Spleen (tissue), 11 donors: ENCODE results near the gene TRIM40. TPM values are rescaled to one million over a fixed set of nuclear protein-coding genes. Genes with fewer than 3 reads are reported as not detected.

Source experiments
- DNase-seq: peaks from one replicate; pipeline ENCODE4 v3.0.0-alpha.2; 2020
- H3K27ac ChIP-seq, 8 donors: fragments of 200-600 bp; sonication (generic) in 7 of 8; 1 replicate in 4 of 8; 2 replicates in 4 of 8; pipeline versions ENCODE4 v1.5.0 to v1.8.0; 2016 to 2021; ENCODE audit warnings: inconsistent platforms in 4 of 8, mild to moderate bottlenecking in 4 of 8, moderate library complexity in 1 of 8
- H3K27me3 ChIP-seq, 7 donors: fragments of 200-600 bp; sonication (generic) in 6 of 7; replicated peaks in 1 of 7; 1 replicate in 4 of 7; 2 replicates in 3 of 7; pipeline versions ENCODE4 v1.5.0 to v1.8.0; 2016 to 2021; ENCODE audit warnings: inconsistent platforms in 3 of 7, mild to moderate bottlenecking in 1 of 7
- H3K36me3 ChIP-seq, 6 donors: fragments of 200-600 bp; sonication (generic) in 5 of 6; 1 replicate in 4 of 6; 2 replicates in 2 of 6; pipeline versions ENCODE4 v1.5.0 to v1.8.0; 2016 to 2021; ENCODE audit warnings: inconsistent platforms in 2 of 6
- H3K4me1 ChIP-seq, 6 donors: fragments of 200-600 bp; sonication (generic) in 5 of 6; 1 replicate in 3 of 6; 2 replicates in 3 of 6; pipeline versions ENCODE4 v1.5.0 to v1.8.0; 2016 to 2021; ENCODE audit warnings: inconsistent platforms in 3 of 6
- H3K4me3 ChIP-seq, 8 donors: fragments of 200-600 bp; sonication (generic) in 7 of 8; 1 replicate in 4 of 8; 2 replicates in 4 of 8; pipeline versions ENCODE4 v1.5.0 to v1.8.0; 2016 to 2021; ENCODE audit warnings: inconsistent platforms in 4 of 8, mild to moderate bottlenecking in 4 of 8, moderate library complexity in 2 of 8
- H3K9me3 ChIP-seq, 8 donors: fragments of 200-600 bp; sonication (generic) in 7 of 8; 1 replicate in 4 of 8; 2 replicates in 4 of 8; pipeline versions ENCODE4 v1.5.0 to v1.8.0; 2016 to 2021; ENCODE audit warnings: inconsistent platforms in 4 of 8
- POLR2A ChIP-seq, 3 donors: fragments of 450-650 bp; IDR thresholded peaks; one replicate each; pipeline ENCODE4 v1.5.1; 2017; ENCODE audit warnings: antibody characterized with exemption in 3 of 3, mild to moderate bottlenecking in 1 of 3
- POLR2AphosphoS5 ChIP-seq, 3 donors: sonication (generic); formaldehyde crosslinking; IDR thresholded peaks; one replicate each; pipeline ENCODE4 v1.5.1; 2017; ENCODE audit warnings: antibody characterized with exemption in 3 of 3
- WGBS, 5 donors: extraction: QIAGEN DNeasy Blood & Tissue Kit in 3 of 5; methylation state at CpG; one replicate each; pipeline versions ENCODE4 v1.1.5 to v1.1.7; 2013 to 2018; 5-methylcytosine and 5-hydroxymethylcytosine counted together
- intact Hi-C: fragments of 100-400 bp; cut with DNase I; formaldehyde crosslinking; loops from one replicate; pipeline ENCODE4 v1.15.0; 2023; ENCODE audit warnings: low total_unique reads
- polyA plus RNA-seq, 3 donors: library from polyadenylated mRNA; stranded (reverse); fragments of 200-250 nt; gene quantifications; one replicate each; pipeline ENCODE4 v1.2.1, GENCODE V29; 2013
- total RNA-seq, 7 donors: library from RNA; depleted of rRNA in 3 of 7; stranded (reverse); fragments of >200 nt in 3 of 7; fragmentation: NEBNext Ultra II Directional in 4 of 7; extraction: Animal tissue kit (Norgen Biotek cat#: 25700) in 4 of 7; gene quantifications; one replicate each; pipeline versions ENCODE4 v1.1.0 to v1.2.1, GENCODE V29; 2016 to 2021
- TF ChIP-seq, protein P1 (sequence below), 11 experiments: fragments of 200-600 bp in 7 of 11; fragments of 450-650 bp in 4 of 11; sonication (generic) in 4 of 11; IDR thresholded peaks in 8 of 11; conservative IDR thresholded peaks in 3 of 11; 1 replicate in 7 of 11; 2 replicates in 4 of 11; pipeline versions ENCODE4 v1.4.0 to v1.8.0; 2016 to 2021; ENCODE audit warnings: antibody characterized with exemption in 11 of 11, inconsistent platforms in 4 of 11, mild to moderate bottlenecking in 1 of 11
- donor health status: healthy with polysubstance abuse.
- donor health status: DM: no; HTN: no; CAD: no; lungs with moderate emphysema.
- donor health status: DM: no; HTN: no; CAD: no.
- donor health status: Bipolar disorder and iron deficiency.
- donor health status: healthy.
- donor health status: DM: no; HTN: no; CAD: no.
- donor health status: DM: yes; HTN: yes; CAD: no.

Gene TRIM40
- total and polyA plus RNA-seq, 10 donors: 0.20 to 1.0 (median 0.29) TPM; not detected in 7

DNA sequence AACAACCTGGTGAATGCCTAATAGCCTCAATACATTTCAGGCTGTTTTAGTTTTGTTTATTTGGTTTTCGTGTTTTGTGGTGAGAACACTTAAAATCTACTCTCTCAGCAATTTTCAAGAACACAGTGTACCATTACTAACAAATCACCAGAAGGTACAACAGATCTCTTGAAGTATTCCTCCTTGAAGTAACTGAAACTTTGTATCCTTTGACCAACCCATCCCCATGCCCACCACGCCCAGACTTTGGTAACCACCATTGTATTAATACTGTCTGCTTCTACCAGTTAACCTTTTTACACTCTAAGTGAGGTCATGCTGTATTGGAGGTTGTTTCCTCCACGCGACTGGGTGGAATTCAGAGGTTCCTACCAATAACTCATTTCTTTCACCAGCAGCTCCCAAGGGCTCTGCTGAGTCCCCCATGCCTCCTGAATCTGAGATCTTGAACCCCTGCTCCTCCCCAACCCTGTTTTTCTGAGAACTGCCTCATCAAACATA is 5.7 kb upstream of the TRIM40 start:
- no peak overlapping the region for H3K27ac ChIP-seq
- H3K4me3 ChIP-seq: no peak overlapping the region
- WGBS, 5 donors: 59 to 74% (median 64%) methylated on average over 4 of the region's 4 CpGs
- H3K4me1 ChIP-seq: peaks cover 2 to 23% (median 17%) of the 10 kb centered on the region in 6 donors
- H3K9me3 ChIP-seq: no peaks in the 10 kb centered on the region
- intact Hi-C loops: loop anchor here (10.0 kb wide), 1 partner anchor 285 kb away; no protein-coding TSS in a partner anchor
- no peak for DNase-seq
- TF ChIP-seq POLR2AphosphoS5 (IDR thresholded peaks at IDR 0.05): no peak
- no peak for TF ChIP-seq POLR2A (IDR thresholded peaks at IDR 0.05)
- TF ChIP-seq, protein P1, sequence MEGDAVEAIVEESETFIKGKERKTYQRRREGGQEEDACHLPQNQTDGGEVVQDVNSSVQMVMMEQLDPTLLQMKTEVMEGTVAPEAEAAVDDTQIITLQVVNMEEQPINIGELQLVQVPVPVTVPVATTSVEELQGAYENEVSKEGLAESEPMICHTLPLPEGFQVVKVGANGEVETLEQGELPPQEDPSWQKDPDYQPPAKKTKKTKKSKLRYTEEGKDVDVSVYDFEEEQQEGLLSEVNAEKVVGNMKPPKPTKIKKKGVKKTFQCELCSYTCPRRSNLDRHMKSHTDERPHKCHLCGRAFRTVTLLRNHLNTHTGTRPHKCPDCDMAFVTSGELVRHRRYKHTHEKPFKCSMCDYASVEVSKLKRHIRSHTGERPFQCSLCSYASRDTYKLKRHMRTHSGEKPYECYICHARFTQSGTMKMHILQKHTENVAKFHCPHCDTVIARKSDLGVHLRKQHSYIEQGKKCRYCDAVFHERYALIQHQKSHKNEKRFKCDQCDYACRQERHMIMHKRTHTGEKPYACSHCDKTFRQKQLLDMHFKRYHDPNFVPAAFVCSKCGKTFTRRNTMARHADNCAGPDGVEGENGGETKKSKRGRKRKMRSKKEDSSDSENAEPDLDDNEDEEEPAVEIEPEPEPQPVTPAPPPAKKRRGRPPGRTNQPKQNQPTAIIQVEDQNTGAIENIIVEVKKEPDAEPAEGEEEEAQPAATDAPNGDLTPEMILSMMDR (IDR thresholded peaks at IDR 0.05 in 8 of 11, conservative IDR thresholded peaks at IDR 0.05 in 3 of 11): no peak
- H3K27me3 ChIP-seq: peaks cover 0 to 81% (median 59%) of the 10 kb centered on the region in 7 donors
- H3K36me3 ChIP-seq: no peaks in the 10 kb centered on the region

DNA sequence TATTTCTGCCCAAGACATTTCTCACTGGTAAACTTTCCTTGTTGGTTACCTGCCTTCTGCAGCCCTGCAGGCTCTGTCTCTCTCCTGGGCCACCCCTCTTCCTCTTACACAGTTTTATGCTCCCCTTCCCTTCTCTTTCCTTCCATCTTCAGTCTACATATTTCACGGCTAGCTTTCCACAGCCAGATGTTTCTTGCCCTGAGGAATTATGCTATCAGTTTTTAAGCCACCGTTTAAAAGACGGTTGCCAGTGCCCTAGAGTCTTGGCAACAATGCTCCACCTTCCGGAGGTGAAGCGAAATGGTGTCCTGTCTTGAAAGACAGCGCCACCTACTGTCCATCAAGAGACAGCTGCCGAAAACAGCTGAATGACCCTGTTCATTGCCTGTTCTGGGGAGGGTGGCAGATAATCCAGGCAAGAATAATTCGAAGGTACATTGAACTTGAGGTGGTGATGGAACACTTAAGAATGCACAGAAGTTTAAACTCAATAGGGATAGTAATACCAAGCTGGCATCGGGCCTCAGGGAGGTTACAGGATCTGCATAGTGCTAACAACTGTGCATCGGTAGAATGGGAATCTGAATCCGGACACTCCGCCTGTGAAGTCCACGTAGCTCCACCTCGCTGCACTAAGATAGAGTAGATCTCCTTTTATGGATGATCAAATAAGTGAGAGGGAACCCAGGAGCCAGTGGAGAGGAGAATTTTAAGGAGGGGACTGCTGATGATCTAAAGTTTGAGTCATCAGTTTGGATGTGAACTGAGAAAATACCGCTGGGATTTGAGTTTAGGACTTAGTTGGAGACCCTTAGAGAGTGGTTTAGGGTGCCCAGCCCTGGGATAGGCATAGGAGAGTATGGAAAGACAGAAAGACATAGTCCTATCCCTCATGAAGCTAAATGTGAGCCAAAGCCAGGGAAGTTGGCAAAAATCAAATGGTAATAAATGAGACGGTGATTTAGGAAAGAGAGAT is 4.8 kb upstream of the TRIM40 start:
- intact Hi-C loops: loop anchor here (10.0 kb wide), 1 partner anchor 286 kb away; no protein-coding TSS in a partner anchor
- peak; percentile 77 for DNase-seq
- H3K36me3 ChIP-seq: no peaks in the 10 kb centered on the region
- no peak overlapping the region for H3K27ac ChIP-seq
- peaks cover 0 to 88% (median 59%) of the 10 kb centered on the region in 7 donors for H3K27me3 ChIP-seq
- peaks cover 2 to 23% (median 17%) of the 10 kb centered on the region in 6 donors for H3K4me1 ChIP-seq
- TF ChIP-seq POLR2AphosphoS5 (IDR thresholded peaks at IDR 0.05) (peak in 1 of 3 donors; percentile 34), POLR2A (IDR thresholded peaks at IDR 0.05) (no peak)
- TF ChIP-seq, protein P1 (IDR thresholded peaks at IDR 0.05 in 8 of 11, conservative IDR thresholded peaks at IDR 0.05 in 3 of 11): peak; percentile 90 to 98 (median 93)
- no peak overlapping the region for H3K4me3 ChIP-seq
- WGBS, 5 donors: 28 to 36% (median 32%) methylated on average over 16 of the region's 16 CpGs
- H3K9me3 ChIP-seq: no peaks in the 10 kb centered on the region

DNA sequence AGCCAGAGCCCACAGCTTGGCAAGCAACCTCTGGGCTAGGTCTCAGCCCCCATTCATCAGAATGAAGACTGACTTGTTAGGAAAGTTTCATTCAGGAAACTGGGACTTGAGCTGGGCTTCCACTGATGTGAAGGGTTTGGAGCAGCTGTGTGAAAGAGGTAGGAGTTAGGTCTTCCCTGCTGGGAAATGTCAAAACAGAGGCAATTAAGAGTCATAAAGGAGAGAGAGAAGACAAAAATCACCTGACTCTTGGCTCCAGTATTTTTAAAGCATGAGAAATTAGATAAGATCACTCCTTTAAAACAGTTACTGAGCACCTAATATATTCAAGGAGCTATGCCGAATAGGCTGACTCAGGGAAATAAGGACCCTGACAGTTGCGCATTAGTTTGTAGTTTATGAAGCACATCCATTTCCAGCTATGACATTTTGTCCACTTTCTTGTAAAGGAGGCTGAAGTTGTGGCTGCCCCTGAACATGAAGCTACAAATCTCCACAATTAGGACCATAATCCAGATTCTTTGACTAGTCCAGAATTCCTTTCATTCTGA is 3.9 kb upstream of the TRIM40 start:
- H3K27me3 ChIP-seq: peaks cover 0 to 87% (median 55%) of the 10 kb centered on the region in 7 donors
- intact Hi-C loops: loop anchor here (10.0 kb wide), 1 partner anchor 287 kb away; no protein-coding TSS in a partner anchor
- H3K9me3 ChIP-seq: no peaks in the 10 kb centered on the region
- DNase-seq: no peak
- H3K4me3 ChIP-seq: no peak overlapping the region
- H3K36me3 ChIP-seq: no peaks in the 10 kb centered on the region
- H3K4me1 ChIP-seq: peaks cover 2 to 23% (median 17%) of the 10 kb centered on the region in 6 donors
- TF ChIP-seq POLR2A (IDR thresholded peaks at IDR 0.05): no peak
- TF ChIP-seq, protein P1 (IDR thresholded peaks at IDR 0.05 in 8 of 11, conservative IDR thresholded peaks at IDR 0.05 in 3 of 11): no peak
- no peak for TF ChIP-seq POLR2AphosphoS5 (IDR thresholded peaks at IDR 0.05)
- 77 to 92% (median 82%) methylated on average over 2 of the region's 2 CpGs for WGBS, 5 donors
- no peak overlapping the region for H3K27ac ChIP-seq
